ENCODE data around the gene FNDC3B.

Gene FNDC3B

DNA sequence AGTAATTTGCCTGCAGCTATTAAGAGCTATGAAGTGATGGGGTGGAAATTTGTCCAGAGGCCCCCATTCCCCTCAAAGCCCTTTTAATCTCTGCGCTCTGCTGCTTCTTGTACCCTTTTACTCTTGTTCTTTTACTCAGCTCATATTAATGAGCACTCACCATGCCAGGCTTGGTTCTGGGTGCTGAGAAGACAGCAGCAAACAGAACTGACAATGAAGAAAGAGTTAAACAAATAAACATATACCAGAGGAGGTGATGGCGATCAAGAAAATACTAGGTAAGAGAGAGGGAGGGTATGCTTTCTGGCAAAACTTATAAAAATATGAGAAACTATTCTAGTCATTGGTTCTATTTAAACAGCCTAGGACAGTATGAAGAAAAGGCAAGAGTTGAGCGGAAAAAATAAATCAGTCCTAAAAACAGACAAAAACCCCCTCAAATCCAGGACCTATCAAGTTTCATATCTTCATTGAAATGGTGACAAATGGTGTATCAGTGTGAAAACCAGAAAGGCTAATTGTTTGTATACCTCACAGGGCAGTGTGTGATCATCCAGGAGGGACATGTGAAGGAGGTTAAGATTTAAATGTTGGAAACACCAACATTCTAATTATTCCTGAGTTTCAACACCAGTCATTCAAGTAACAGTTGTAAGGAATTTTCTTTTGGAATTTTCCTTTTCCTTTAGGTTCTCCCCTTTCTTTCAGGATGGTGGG lies 144.9 kb downstream of the FNDC3B start:
- in situ Hi-C loops (cut with MboI; ENCODE audit: low sequenced_read_pairs), result no loop called here

DNA sequence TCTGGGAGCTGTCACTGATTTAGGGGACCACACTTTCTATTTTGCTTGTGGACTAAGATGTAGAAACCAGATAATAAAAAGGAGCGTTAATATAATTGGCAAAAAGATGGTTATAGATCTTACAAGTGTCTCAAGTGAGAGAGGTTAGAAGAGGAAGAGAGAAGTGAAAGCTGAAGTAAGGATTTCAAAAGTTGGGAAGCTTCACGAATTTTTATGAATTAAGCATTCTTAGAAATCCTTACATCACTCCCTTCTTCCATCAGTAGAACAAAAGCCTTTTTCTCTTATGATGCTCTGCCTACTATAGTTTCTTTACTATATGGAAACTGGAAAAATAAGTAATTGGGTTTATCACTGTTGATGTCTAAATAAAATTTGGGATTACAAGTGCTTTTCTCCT lies 146.5 kb downstream of the FNDC3B start:
- in situ Hi-C loops (cut with MboI; ENCODE audit: low sequenced_read_pairs), result no loop called here

DNA sequence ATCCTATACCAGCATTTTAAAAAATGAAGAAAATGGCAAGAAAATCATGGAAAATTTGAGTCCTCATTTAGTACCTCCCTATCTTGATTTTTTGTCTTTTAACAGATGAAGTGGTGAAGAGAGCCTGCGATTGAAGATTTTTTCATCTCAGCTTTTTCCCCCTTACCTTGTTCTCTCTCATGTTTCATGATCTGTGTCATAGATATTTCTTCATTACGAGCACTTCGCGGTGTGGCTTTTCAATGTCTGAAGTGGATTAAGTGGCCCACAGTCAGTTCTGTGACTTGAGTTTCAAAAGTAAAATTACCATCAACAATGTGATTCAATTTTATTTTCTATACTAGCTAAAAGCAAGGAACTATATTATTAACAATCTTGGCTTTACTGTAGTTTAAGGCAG lies 147.2 kb downstream of the FNDC3B start:
- in situ Hi-C loops (cut with MboI; ENCODE audit: low sequenced_read_pairs), result no loop called here

DNA sequence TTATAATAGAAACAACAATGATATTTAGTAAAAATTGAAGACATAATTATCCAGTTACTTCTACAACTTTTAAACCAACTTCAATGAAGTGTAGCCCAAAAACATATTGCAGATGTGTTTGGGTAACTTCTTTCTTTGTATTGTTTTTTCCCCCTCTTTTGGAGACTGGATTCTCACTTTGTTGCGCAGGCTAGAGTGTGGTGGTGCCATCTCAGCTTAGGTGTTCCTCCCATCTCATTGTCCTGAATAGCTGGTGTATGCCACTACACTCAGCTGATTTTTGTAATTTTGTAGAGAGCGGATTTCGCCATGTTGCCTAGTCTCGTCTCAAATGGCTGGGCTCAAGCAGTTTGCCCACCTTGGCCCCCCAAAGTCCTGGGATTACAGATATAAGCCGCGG lies 148.1 kb downstream of the FNDC3B start:
- in situ Hi-C loops (cut with MboI; ENCODE audit: low sequenced_read_pairs), result no loop called here

DNA sequence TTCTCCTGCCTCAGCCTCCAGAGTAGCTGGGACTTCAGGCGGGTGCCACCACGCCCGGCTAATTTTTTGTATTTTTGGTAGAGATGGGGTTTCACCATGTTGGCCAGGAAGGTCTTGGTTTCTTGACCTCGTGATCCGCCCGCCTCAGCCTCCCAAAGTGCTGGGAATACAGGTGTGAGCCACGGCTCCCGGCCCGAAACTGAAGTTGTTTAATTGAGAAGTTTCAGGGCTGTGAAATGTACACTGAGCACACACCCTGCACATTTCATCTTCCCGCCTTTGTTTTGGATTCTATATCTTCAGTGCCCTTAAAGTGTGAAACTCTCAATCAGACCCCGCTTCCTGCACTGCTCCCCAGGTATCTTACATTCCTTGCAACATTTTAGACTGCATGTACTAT lies 149.1 kb downstream of the FNDC3B start:
- in situ Hi-C loops (cut with MboI; ENCODE audit: low sequenced_read_pairs), result no loop called here

DNA sequence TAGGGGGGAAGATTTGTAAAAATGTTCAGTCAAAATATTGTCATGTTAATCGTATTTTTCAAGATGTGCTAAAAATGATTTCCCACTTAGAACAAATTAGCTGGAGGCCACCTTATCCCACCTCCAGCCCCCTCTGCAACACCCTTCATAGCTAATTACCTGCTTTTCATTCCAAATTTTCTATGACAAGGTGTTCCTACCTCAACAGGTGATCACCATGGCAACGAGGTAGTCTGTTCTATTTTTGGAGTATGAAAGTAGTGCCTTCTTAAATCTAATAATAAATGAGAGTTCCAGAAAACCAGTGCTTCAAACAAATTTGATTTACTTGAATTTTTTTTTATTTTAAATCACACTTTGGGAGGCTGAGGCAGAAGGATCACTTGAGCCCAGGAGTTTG lies 149.8 kb downstream of the FNDC3B start:
- in situ Hi-C loops (cut with MboI; ENCODE audit: low sequenced_read_pairs), result no loop called here

DNA sequence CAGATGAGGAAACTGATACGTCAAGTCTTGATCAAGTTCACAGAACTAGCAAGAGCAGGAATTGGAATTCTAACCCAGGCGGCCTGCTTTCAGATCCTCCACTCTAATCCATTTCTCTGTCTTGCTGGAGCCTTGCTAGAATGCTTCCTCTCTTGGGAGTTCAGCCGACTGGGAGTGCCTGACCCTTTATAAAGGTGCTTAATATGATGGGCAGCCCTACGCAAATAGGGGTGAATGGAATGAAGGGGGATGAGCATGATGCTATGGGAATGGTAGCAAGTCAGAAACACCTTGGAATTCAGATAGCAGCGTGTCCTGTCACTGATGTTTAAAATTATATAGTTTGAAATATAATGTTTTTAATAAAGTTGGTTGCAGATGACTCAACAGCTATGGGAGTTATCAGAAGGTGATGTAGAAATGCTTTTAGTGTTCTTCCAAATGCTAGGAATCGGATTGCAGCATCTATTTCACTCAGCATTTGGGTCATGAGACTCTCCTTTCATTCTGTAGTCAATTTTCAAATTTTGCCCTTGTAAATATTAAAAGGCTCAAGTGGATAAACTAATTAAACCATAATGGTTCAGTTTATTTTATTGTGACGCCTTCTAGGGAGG lies 150.7 kb downstream of the FNDC3B start:
- in situ Hi-C loops (cut with MboI; ENCODE audit: low sequenced_read_pairs), result no loop called here

DNA sequence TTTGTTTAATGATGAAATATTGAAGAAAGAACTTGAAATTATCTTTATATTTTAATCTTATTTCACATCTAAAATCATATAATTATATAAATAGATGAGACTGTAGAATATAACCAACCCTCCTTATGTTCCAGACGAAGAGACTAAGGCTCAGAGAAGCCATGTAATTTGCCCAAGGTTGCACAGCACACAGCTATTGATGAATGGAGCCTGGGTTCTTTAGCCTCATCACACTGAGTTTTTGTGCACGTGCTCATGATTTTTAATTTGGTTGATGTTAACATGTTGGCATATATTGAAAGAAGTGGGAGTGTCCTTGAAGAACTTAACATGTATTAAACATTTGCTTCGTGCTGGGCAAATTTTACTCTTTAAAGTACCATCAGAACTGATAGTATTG lies 151.6 kb downstream of the FNDC3B start:
- in situ Hi-C loops (cut with MboI; ENCODE audit: low sequenced_read_pairs), result no loop called here

DNA sequence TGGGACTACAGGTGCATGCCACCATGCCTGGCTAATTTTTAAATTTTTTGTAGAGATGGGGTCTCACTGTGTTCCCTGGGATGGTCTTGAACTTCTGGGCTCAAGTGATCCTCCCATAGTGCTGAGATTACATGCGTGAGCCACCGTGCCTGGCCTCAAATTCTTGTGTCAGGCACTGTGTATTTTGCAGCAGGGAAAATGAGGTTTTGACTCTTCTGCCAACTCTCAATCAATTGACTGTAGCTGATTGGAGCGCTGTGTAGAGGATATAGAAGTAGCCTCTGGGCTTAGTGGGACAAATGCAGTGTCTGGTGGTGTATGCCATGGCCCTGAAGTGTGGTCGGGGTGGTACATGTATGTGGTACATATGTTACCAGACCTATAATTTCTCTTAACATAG lies 152.3 kb downstream of the FNDC3B start:
- in situ Hi-C loops (cut with MboI; ENCODE audit: low sequenced_read_pairs), result no loop called here

DNA sequence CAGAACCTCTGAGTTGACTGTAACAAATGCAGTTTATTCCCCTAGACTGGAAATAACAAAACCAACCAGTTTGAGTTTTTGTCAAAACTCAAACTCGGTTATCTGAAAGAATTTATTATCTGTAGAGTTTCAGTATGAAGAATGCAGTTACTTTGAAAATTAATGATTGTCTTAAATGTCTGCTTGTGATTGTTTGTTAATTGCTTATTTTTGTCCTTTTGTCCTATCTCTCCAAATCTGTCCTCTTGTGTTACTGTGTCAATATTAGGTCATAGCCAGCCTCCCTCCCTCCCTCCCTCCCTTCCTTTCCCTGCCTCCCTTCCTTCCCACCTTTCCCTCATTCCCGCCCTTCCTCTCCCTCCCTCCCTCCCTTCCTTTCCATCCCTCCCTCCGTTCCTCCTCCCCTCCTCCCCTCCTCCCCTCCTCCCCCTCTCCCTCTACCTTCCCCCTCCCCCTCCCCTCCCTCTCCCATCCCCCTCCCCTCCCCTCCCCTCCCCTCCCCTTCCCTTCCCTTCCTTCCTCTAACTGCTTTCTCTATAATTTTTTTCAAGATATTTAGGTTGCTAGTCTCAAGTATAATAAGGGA lies 153.5 kb downstream of the FNDC3B start:
- in situ Hi-C loops (cut with MboI; ENCODE audit: low sequenced_read_pairs), result no loop called here

DNA sequence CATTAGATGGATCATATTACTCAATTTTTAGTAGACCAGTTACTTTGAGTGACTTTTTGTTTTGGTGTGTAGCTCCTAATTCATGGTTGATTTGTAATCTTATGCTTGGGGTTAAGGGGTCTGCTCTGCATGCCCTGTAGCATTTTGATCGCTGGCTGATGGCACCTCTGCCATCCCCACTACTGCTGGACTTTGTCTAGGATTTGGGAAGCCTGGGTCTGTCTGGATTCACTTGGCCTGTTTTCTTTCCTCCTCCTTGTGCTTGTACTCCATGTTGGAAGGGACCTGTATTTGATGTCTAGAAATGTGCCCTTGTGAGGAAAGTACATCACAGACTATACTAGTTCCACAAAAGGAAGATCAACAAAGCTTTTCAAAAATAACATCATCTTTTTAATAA lies 154.1 kb downstream of the FNDC3B start:
- in situ Hi-C loops (cut with MboI; ENCODE audit: low sequenced_read_pairs), result no loop called here

DNA sequence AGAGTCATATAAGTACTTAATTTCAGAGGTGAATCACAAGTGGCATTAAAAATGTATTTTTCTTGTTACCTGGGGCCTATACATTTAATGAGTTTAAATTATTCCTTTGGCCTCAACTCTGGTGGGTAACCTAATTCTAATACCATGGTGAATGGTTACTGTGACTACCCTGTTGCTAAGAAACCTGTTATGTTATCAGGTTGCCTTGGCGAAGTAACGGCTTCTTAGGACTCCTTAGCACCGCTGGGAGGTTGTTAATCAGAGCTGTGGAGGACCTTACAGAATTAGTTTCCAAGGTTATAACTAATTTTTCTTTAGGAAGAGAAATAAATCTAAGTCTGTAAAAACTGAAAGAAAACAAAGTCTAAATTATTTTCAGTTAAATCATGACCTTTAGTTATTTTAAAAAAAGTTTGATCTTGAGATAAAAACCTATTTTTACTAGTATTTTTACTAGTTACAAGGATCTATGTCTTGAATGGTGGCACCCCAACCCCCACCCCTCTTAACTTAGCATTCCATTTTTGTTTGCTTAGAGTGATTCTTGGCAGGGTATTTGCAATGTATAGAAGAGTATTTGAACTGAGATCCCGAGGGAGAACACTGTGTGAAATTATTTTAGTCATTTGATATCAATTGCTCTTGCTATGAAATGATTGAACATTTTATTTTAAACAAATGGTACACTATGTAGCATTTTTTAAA lies 155.5 kb downstream of the FNDC3B start:
- in situ Hi-C loops (cut with MboI; ENCODE audit: low sequenced_read_pairs), result no loop called here

DNA sequence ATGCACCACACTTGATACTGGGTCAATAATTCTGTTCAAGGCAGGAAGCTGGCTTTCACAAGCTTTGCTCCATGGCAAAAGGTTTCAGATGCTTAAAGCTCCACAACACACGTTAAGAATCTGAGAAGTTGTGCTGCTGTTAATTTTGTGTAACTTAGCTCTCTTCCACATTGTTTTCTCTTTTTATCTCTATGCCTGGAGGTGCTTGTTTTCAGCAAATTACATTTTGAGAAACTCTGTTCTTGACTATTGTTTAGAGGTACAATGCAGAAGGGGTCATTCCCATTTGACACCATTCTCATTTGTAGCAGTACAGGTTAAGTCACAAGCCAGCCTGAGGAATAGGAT lies 156.0 kb downstream of the FNDC3B start:
- in situ Hi-C loops (cut with MboI; ENCODE audit: low sequenced_read_pairs), result no loop called here

DNA sequence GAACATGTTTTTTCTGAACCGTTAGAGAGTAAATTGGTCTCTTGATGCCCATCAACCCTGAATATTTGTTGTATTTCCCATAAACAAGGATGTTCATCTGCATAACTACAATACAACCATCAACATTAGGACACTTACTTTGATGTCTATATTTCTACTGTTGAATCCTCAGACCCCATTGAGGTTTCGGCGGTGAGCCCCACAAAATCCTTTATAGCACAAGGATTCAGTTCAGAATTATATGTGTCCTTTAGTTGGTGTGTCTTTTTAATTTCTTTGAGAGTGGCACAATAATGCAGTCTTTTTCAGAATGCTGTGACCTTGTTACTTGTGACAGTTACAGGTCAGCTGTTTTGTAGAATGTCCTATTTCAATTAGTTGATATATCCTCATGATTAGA lies 158.0 kb downstream of the FNDC3B start:
- in situ Hi-C loops (cut with MboI; ENCODE audit: low sequenced_read_pairs), result no loop called here

DNA sequence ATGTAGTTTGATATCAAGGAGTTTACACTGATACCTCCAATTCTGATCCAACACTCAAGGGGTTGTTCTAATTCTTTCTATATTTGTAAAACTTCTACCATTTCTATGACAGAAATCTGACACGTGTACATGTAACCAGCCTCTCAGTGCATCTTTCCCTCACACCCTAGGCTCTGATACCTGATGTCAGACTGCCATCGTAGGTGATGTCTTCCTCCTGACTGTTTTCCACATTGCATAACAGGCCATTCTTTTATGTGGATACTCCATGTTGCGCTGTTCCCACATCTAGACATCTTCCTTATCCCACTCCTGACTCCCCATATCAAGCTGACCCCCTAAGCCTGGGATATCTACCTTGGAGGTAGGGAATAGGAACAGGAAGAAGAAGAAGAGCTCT lies 159.1 kb downstream of the FNDC3B start:
- in situ Hi-C loops (cut with MboI; ENCODE audit: low sequenced_read_pairs), result no loop called here

DNA sequence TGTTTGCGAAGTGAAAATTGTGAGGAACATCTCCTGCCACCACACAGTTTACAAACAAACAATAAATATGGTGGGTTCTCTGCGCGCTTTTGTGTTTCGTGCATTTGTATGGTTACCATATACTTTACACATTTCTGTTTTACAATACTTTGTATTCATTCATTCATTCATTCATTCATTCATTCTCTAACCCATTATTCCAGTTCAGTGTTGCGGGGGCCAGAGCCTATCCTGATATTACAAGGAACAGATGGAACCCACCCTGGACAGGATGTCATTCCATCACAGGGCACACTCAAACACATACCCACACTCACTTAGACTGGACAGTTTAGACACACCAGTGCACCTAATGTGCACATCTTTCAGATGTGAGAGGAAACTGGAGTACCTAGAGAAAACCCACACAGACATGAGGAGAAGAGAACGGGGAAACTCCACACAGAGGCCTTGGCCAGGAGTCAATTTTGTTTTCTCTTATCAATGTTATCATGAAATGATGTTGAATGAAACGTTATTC lies 160.5 kb downstream of the FNDC3B start:
- in situ Hi-C loops (cut with MboI; ENCODE audit: low sequenced_read_pairs), result no loop called here

DNA sequence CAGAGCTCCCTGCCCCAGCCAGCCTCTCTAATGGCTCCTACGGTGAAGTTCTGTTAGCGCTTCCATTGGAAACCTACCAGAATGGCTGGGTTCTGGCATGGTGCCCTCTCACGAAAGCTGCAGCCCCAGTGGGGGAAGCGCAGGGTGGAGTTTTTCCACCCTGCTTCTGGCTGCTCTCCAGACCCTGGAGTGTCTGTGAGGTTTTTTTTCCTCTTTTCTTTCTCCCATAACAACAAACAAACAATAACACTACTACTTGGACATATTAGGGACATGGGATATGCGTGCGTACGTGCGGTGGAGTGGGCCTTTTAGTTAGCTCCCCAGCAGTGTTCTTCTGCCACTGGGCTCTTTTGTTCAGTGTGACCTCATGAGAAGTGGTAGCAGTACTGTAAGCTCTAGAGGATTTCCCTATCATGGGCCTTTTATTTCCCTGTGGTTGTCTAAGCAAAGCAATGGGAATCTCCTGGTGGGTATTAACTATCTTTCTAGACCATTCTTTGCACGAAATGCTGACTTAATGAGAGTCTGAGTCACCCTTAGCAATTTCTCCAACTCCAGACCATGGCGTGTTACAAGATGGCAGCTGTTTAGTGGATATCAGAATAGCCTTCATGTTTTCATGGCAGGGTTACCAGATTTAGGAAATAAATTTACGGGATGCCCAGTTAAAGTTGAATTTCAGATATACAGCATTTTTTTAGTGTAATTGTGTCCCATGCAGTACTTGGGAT lies 161.9 kb downstream of the FNDC3B start:
- in situ Hi-C loops (cut with MboI; ENCODE audit: low sequenced_read_pairs), result no loop called here

DNA sequence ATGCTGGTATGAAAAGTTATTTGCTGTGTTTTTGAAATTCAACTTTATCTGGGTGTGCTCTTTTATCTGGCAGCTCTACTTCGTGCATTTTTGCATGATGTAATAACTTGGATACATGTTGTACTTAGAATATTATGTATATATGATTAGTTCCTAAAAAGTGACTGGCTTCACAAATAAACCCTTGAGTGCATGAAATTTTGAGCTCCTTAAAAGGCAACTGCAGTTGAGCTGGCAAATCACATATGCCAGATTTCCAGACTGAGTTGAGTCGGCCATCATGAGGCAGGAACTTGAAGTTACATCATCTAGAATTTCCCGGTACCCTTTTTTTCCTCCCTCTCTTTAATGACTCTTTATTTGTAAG lies 162.5 kb downstream of the FNDC3B start:
- in situ Hi-C loops (cut with MboI; ENCODE audit: low sequenced_read_pairs), result no loop called here

DNA sequence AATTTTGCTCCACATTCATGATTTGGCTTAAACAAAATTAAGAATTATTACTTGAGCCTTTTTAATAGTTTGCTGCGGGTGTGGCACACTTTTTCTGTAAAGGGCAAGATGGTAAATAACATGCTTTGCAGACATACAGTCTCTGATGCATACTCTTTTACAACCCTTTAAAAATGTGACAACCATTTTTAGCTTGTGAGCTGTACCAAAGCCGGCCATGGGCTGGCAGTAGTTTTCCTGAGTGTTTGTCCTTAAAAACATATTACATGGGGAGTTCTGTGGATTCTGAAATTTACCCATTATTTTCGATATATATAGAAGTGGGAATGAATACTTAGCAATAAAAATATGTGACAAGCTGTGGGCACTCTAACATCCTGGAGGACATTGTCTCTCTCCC lies 163.4 kb downstream of the FNDC3B start:
- in situ Hi-C loops (cut with MboI; ENCODE audit: low sequenced_read_pairs), result no loop called here

DNA sequence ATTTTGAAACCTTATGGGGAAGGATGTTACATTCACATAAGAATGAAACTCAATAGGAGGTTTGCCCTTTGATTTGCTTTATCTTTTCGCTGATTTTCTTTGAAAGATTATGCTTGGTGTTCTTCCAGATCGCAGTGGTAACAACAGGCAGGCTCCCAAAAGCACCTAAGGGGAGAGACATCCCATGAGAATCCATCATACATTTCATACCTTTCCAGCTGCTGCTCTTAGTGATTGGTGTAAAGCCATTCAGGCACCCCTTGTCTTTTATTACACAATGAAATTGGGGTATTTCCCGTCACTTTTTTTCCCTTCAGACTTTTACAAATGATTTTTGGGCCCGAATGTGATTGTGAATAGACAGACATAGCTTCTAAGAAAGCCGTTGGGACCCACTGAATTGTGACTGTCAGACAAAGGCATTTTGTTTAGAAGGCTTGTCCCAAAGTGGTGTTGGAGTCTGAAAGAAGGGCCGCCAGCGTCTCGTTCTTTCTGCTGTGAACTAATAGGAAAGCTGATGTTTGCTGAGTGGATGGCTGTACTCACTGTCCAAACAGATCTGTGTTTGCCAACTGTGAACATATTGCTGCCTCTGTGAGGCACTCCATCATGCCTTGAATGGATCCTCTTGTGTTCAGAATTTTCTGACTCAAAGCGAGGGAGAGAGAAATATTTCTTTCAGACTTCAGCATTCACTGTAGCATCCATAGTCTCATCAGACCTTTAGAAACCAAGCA lies 164.3 kb downstream of the FNDC3B start:
- in situ Hi-C loops (cut with MboI; ENCODE audit: low sequenced_read_pairs), result no loop called here

DNA sequence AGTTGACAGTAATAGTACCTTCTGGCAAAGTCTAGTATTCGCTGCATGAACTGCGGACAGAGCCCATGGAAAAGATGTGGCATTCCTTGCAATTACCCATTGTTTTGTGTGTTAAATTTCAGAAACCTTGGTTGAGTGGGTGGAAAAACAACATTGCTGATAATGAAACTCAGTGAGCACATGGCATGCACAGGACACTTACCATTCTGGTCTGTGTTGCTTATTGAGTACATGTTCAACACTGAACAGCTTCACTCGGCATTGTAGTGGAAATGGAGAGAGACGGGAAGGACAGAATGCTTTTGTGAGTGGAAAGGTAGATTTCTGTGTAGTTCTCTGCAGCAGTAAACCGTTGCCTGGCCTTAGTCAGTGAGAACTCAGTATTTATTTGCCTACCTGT lies 165.3 kb downstream of the FNDC3B start:
- in situ Hi-C loops (cut with MboI; ENCODE audit: low sequenced_read_pairs), result no loop called here

Data from HL-60/S4 treated with phorbol 12-myristate 13-acetate at 8.2 ng/mL for 4 days and 3 days (cell line).